GM12878 (cell line): ENCODE data around the gene ADK. TPM values are rescaled to one million over a fixed set of nuclear protein-coding genes. Genes with fewer than 3 reads are reported as not detected.

Source experiments
- ATAC-seq: fragments of 200-7000 bp; cut with Tn5 transposase; 3 replicates; pipeline ENCODE4 v1.9.1; 2020; ENCODE audit warnings: mild to moderate bottlenecking, moderate library complexity
- BruUV-seq: library from RNA; stranded (reverse); fragments of 400-500 nt; replicated peaks from 2 replicates; lab custom pipeline; 2021; lab: Mats Ljungman, UMichigan
- CTCF ChIA-PET: fragments of 300-600 bp; sonication (Branson Sonifier 250); formaldehyde crosslinking; extraction: SDS; loops from one replicate; lab custom pipeline; 2021; ENCODE audit warnings: inconsistent platforms; lab: Yijun Ruan, JAX
- POLR2A ChIA-PET: fragments of 350-600 bp; formaldehyde crosslinking; extraction: SDS; loops from one replicate; lab custom pipeline; 2021; ENCODE audit warnings: inconsistent platforms; lab: Charles Lee
- RAD21 ChIA-PET: fragments of 300-600 bp; sonication (Branson Sonifier 250); formaldehyde crosslinking; loops from one replicate; lab custom pipeline; 2023; ENCODE audit warnings: antibody characterized with exemption; ENCODE audit not compliant: unreplicated experiment; lab: Charles Lee
- SMC1A ChIA-PET: fragments of 300-600 bp; sonication (Branson Sonifier 250); formaldehyde crosslinking; loops from one replicate; lab custom pipeline; 2023; ENCODE audit not compliant: unreplicated experiment, uncharacterized antibody; lab: Charles Lee
- DNase-seq: peaks from one replicate; pipeline ENCODE4 v3.0.0-alpha.2; 2011; ENCODE audit warnings: low read depth, low spot score
- FAIRE-seq: peaks from 3 replicates; lab custom pipeline; 2011; peaks lifted over from hg19 to GRCh38; lab: Jason Lieb, UNC
- H2AFZ ChIP-seq: 2 replicates; pipeline ENCODE4 v1.6.0; 2011; ENCODE audit warnings: low read depth, low read length, control low read depth; ENCODE audit not compliant: control insufficient read depth
- H3K27ac ChIP-seq: 2 replicates; pipeline ENCODE4 v1.5.1; 2011; ENCODE audit warnings: control low read depth; ENCODE audit not compliant: control insufficient read depth, insufficient read depth
- H3K27me3 ChIP-seq, 2 experiments: replicated peaks in 1 of 2; 2 replicates each; pipeline versions ENCODE4 v1.6.0 to v1.6.1; 2011; ENCODE audit warnings: low read length in 1 of 2; ENCODE audit not compliant: control insufficient read depth in 2 of 2, insufficient read depth in 2 of 2
- H3K36me3 ChIP-seq, 2 experiments: 2 replicates each; pipeline ENCODE4 v1.5.1; 2011; ENCODE audit warnings: low read length in 1 of 2; ENCODE audit not compliant: control insufficient read depth in 2 of 2, insufficient read depth in 2 of 2
- H3K4me1 ChIP-seq: 2 replicates; pipeline ENCODE4 v1.6.1; 2011; ENCODE audit warnings: mild to moderate bottlenecking, low read length, moderate library complexity, mixed read lengths; ENCODE audit not compliant: control insufficient read depth, insufficient read depth
- H3K4me2 ChIP-seq: 2 replicates; pipeline ENCODE4 v1.6.0; 2011; ENCODE audit warnings: control low read depth; ENCODE audit not compliant: control insufficient read depth, insufficient read depth
- H3K4me3 ChIP-seq: fragments of 200-600 bp; sonication (generic); 2 replicates; pipeline ENCODE4 v1.5.1; 2016
- H3K79me2 ChIP-seq: 2 replicates; pipeline ENCODE4 v1.6.0; 2011; ENCODE audit warnings: low read length; ENCODE audit not compliant: control insufficient read depth, insufficient read depth
- H3K9ac ChIP-seq: 2 replicates; pipeline ENCODE4 v1.8.0; 2011; ENCODE audit warnings: low read length, control low read depth, mixed read lengths; ENCODE audit not compliant: control insufficient read depth, insufficient read depth
- H3K9me3 ChIP-seq: replicated peaks from 3 replicates; pipeline ENCODE4 v1.5.1; 2011; ENCODE audit warnings: mild to moderate bottlenecking, low read length; ENCODE audit not compliant: control insufficient read depth, insufficient read depth
- H4K20me1 ChIP-seq: 2 replicates; pipeline ENCODE4 v1.6.0; 2011; ENCODE audit not compliant: control insufficient read depth, insufficient read depth
- FOS ChIP-seq: IDR thresholded peaks from 3 replicates; pipeline ENCODE4 v1.6.1; 2011; ENCODE audit warnings: borderline replicate concordance; ENCODE audit not compliant: insufficient read length; ENCODE audit errors: extremely low read depth
- RAD21 ChIP-seq: IDR thresholded peaks from 2 replicates; pipeline ENCODE4 v1.6.1; 2011; ENCODE audit warnings: mild to moderate bottlenecking, low read depth, low read length, moderate library complexity; ENCODE audit not compliant: insufficient read depth
- WGBS: methylation state at CpG from one replicate; pipeline ENCODE4 v1.1.6; 2016; ENCODE audit warnings: low lambda C conversion rate; ENCODE audit not compliant: insufficient replicate concordance, insufficient coverage; ENCODE audit errors: missing lambda C conversion rate; 5-methylcytosine and 5-hydroxymethylcytosine counted together
- in situ Hi-C: fragments of 300-500 bp; cut with MboI; formaldehyde crosslinking; loops from 9 replicates; pipeline ENCODE4 v1.14.3; 2018; ENCODE audit warnings: mixed read lengths
- intact Hi-C: fragments of 100-400 bp; cut with micrococcal nuclease; formaldehyde crosslinking; loops from one replicate; pipeline ENCODE4 v1.14.2; 2022; ENCODE audit not compliant: unreplicated experiment
- polyA plus RNA-seq, 11 experiments: library from polyadenylated mRNA; depleted of rRNA in 4 of 11; unstranded in 6 of 11; stranded (reverse) in 5 of 11; fragments of >200 nt; fragmentation: Nextera tagmentation in 4 of 11; fragmentation: Illumina TruSeq in 1 of 11; extraction: Ambion mirVana in 4 of 11; extraction: Trizol in 1 of 11; gene quantifications; 1 replicate in 1 of 11; 2 replicates in 10 of 11; pipeline versions ENCODE4 v1.2.1 to v1.2.3, GENCODE V29; 2011 to 2016; ENCODE audit warnings: inconsistent platforms in 2 of 11, missing spikeins in 2 of 11, low read depth in 1 of 11
- total RNA-seq, 4 experiments: library from RNA; depleted of rRNA in 3 of 4; stranded (reverse); fragments of >200 nt in 3 of 4; fragmentation: Illumina TruSeq in 1 of 4; extraction: Trizol in 1 of 4; gene quantifications; 2 replicates each; pipeline versions ENCODE4 v1.2.1 to v1.2.3, GENCODE V29; 2013 to 2021

Gene ADK
- total and polyA plus RNA-seq, 10 of the 15 experiments (the other 5 are each of a cell fraction or from before 2014, with no cell fraction given): 42.0 to 151 (median 81.6) TPM

GRCh38 chr10:74620626-74621025, 469.6 kb downstream of the ADK start:
- SMC1A ChIA-PET: interaction anchor here (1.8 kb wide), 1 partner anchor 10 kb away, joined by 6 read pairs; no protein-coding TSS in a partner anchor
- TF ChIP-seq RAD21: no peak
- RAD21 ChIA-PET: no interaction called here

GRCh38 chr10:74623786-74624185, 472.8 kb downstream of the ADK start:
- Histone ChIP-seq H3K36me3 (no peaks in the 10 kb centered on the region; a peak in 1 of 4 replicates), H3K27me3 (no peaks in the 10 kb centered on the region), H4K20me1 (no peaks in the 10 kb centered on the region), H2AFZ (no peak overlapping the region), H3K9me3 (peaks cover 7% of the 10 kb centered on the region), H3K4me1 (no peaks in the 10 kb centered on the region), H3K27ac (no peak overlapping the region), H3K4me2 (no peak overlapping the region), H3K79me2 (no peaks in the 10 kb centered on the region), H3K4me3 (no peak overlapping the region), H3K9ac (no peak overlapping the region)
- TF ChIP-seq FOS: no peak
- ATAC-seq (no peak), FAIRE-seq (peak; percentile 41), DNase-seq (no peak)
- intact Hi-C loops: no loop called here
- no TSS peak for BruUV-seq
- WGBS: 98% methylated on average over 2 of the region's 2 CpGs
- ChIA-PET POLR2A (interaction anchor here (0.6 to 1.0 kb wide), 4 partner anchors 16 to 351 kb away, joined by 3 to 4 read pairs (median 3); no protein-coding TSS in a partner anchor), CTCF (interaction anchor here (0.7 to 1.7 kb wide), 8 partner anchors 13 to 396 kb away, joined by 3 to 6 read pairs (median 3); no protein-coding TSS in a partner anchor), RAD21 (interaction anchor here (0.9 to 1.4 kb wide), 2 partner anchors 38 to 54 kb away, joined by 3 to 4 read pairs; no protein-coding TSS in a partner anchor), SMC1A (interaction anchor here (0.6 to 2.8 kb wide), 17 partner anchors 9 to 477 kb away, joined by 3 to 17 read pairs (median 4); no protein-coding TSS in a partner anchor)
- in situ Hi-C loops: no loop called here

More at GRCh38 chr10:74620626-74621025, 469.6 kb downstream of the ADK start:
- H3K9ac ChIP-seq: no peak overlapping the region
- no peaks in the 10 kb centered on the region for H3K79me2 ChIP-seq
- H3K4me3 ChIP-seq: no peak overlapping the region
- POLR2A ChIA-PET: no interaction called here
- FAIRE-seq (no peak), DNase-seq (no peak), ATAC-seq (no peak)
- intact Hi-C loops (no loop called here), in situ Hi-C loops (no loop called here)
- no TSS peak for BruUV-seq
- CTCF ChIA-PET: no interaction called here
- no peak overlapping the region for H3K27ac ChIP-seq
- H2AFZ ChIP-seq: no peak overlapping the region
- H3K4me1 ChIP-seq: no peaks in the 10 kb centered on the region
- no peaks in the 10 kb centered on the region; a peak in 1 of 4 replicates for H3K36me3 ChIP-seq
- no peaks in the 10 kb centered on the region for H3K27me3 ChIP-seq
- no peaks in the 10 kb centered on the region for H4K20me1 ChIP-seq
- peaks cover 7% of the 10 kb centered on the region for H3K9me3 ChIP-seq
- H3K4me2 ChIP-seq: no peak overlapping the region
